Measurements from ENCODE around the gene TLK2.

Gene TLK2

DNA sequence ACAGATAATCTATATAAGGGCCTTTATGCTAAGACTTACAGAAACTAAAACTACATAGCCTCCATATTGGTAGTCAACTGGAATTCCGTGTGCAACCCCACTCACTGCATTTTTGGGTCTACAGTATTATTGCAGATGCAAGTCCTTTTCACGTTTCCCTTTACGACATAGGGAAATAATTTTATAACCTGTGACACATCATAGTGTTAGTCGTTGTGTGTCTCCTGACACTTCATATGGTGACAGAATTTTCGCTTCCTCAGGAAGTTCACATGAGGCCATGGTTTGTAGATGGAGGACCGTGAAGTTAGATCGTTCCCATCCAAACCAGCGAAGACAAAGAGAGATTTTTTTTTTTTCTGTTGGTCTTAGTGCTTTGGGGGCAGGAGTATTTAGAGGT, 133.1 kb downstream of the TLK2 start:
- TF ChIP-seq ZBTB7A (IDR thresholded peaks at IDR 0.05; ENCODE audit: low read depth): no peak
- TF ChIP-seq YY1 (IDR thresholded peaks at IDR 0.05; ENCODE audit: low read depth): no peak
- no peak for TF ChIP-seq CREB1 (IDR thresholded peaks at IDR 0.05; ENCODE audit: low read depth)
- no peak for TF ChIP-seq TCF12 (IDR thresholded peaks at IDR 0.05; ENCODE audit: low read depth)
- TF ChIP-seq, protein P1, sequence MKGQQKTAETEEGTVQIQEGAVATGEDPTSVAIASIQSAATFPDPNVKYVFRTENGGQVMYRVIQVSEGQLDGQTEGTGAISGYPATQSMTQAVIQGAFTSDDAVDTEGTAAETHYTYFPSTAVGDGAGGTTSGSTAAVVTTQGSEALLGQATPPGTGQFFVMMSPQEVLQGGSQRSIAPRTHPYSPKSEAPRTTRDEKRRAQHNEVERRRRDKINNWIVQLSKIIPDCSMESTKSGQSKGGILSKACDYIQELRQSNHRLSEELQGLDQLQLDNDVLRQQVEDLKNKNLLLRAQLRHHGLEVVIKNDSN (IDR thresholded peaks at IDR 0.05): no peak
- TF ChIP-seq, protein P2, sequence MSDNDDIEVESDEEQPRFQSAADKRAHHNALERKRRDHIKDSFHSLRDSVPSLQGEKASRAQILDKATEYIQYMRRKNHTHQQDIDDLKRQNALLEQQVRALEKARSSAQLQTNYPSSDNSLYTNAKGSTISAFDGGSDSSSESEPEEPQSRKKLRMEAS (IDR thresholded peaks at IDR 0.05): no peak
- TF ChIP-seq CEBPB (IDR thresholded peaks at IDR 0.05): no peak
- no peak for TF ChIP-seq RAD21 (IDR thresholded peaks at IDR 0.05; ENCODE audit: low read depth)
- no peak for TF ChIP-seq EP300 (IDR thresholded peaks at IDR 0.05; ENCODE audit: borderline replicate concordance)
- TF ChIP-seq, protein P3, sequence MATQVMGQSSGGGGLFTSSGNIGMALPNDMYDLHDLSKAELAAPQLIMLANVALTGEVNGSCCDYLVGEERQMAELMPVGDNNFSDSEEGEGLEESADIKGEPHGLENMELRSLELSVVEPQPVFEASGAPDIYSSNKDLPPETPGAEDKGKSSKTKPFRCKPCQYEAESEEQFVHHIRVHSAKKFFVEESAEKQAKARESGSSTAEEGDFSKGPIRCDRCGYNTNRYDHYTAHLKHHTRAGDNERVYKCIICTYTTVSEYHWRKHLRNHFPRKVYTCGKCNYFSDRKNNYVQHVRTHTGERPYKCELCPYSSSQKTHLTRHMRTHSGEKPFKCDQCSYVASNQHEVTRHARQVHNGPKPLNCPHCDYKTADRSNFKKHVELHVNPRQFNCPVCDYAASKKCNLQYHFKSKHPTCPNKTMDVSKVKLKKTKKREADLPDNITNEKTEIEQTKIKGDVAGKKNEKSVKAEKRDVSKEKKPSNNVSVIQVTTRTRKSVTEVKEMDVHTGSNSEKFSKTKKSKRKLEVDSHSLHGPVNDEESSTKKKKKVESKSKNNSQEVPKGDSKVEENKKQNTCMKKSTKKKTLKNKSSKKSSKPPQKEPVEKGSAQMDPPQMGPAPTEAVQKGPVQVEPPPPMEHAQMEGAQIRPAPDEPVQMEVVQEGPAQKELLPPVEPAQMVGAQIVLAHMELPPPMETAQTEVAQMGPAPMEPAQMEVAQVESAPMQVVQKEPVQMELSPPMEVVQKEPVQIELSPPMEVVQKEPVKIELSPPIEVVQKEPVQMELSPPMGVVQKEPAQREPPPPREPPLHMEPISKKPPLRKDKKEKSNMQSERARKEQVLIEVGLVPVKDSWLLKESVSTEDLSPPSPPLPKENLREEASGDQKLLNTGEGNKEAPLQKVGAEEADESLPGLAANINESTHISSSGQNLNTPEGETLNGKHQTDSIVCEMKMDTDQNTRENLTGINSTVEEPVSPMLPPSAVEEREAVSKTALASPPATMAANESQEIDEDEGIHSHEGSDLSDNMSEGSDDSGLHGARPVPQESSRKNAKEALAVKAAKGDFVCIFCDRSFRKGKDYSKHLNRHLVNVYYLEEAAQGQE (IDR thresholded peaks at IDR 0.05; ENCODE audit: low read depth): no peak
- no peak for TF ChIP-seq EGR1 (IDR thresholded peaks at IDR 0.05)
- no peak for TF ChIP-seq NFIC (IDR thresholded peaks at IDR 0.05)
- TF ChIP-seq FOXM1 (IDR thresholded peaks at IDR 0.05; ENCODE audit: borderline replicate concordance, low read depth): no peak

DNA sequence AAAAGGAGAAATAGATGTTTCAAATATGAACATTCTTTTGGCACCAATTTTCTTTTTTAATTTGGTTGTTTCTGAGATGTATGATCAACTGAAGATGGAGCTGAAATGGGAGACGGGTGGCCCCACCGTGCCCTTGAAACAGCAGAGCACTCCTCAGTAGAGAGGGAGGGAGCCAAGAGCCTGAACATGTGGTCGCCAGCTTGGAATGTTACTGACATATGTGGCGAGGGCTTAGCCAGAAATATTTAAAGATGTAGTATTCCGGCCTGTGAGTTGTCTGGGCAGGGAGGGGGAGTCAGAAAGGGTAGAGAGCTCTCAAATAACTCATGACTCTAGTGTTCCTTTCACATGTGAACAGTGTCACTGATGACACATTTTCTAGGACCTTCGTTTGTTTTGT, 135.5 kb downstream of the TLK2 start:
- TF ChIP-seq EGR1 (IDR thresholded peaks at IDR 0.05): no peak
- no peak for TF ChIP-seq YY1 (IDR thresholded peaks at IDR 0.05; ENCODE audit: low read depth)
- TF ChIP-seq CEBPB (IDR thresholded peaks at IDR 0.05): no peak
- TF ChIP-seq CREB1 (IDR thresholded peaks at IDR 0.05; ENCODE audit: low read depth): no peak
- no peak for TF ChIP-seq TAF1 (IDR thresholded peaks at IDR 0.05; ENCODE audit: low read depth)
- TF ChIP-seq, protein P3 (IDR thresholded peaks at IDR 0.05; ENCODE audit: low read depth): no peak

DNA sequence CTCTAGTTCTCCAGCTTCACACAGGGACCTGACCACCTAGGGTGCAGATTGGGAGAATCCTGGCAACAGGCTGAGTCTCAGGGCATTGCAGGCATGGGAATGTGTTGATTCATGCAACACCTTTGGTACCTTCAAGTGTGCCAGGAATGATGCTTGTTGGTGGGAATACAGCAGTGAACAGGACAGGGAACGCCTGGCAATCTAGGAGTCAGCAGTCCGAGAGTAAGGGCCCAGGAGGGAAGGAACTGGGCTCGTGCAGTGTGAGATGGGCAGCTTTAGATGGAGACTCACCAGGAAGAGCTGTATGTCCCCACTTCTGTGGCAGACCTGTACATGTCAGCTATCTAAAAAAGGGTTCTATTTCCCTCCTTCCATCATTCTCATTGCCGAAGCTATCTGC, 136.9 kb downstream of the TLK2 start:
- TF ChIP-seq TEAD4 (IDR thresholded peaks at IDR 0.05): no peak
- no peak for TF ChIP-seq CREB1 (IDR thresholded peaks at IDR 0.05; ENCODE audit: low read depth)
- TF ChIP-seq, protein P3 (IDR thresholded peaks at IDR 0.05; ENCODE audit: low read depth): no peak
- TF ChIP-seq YY1 (IDR thresholded peaks at IDR 0.05; ENCODE audit: low read depth): no peak
- TF ChIP-seq, protein P1 (IDR thresholded peaks at IDR 0.05): no peak
- TF ChIP-seq NFIC (IDR thresholded peaks at IDR 0.05): no peak
- TF ChIP-seq CEBPB (IDR thresholded peaks at IDR 0.05): no peak

DNA sequence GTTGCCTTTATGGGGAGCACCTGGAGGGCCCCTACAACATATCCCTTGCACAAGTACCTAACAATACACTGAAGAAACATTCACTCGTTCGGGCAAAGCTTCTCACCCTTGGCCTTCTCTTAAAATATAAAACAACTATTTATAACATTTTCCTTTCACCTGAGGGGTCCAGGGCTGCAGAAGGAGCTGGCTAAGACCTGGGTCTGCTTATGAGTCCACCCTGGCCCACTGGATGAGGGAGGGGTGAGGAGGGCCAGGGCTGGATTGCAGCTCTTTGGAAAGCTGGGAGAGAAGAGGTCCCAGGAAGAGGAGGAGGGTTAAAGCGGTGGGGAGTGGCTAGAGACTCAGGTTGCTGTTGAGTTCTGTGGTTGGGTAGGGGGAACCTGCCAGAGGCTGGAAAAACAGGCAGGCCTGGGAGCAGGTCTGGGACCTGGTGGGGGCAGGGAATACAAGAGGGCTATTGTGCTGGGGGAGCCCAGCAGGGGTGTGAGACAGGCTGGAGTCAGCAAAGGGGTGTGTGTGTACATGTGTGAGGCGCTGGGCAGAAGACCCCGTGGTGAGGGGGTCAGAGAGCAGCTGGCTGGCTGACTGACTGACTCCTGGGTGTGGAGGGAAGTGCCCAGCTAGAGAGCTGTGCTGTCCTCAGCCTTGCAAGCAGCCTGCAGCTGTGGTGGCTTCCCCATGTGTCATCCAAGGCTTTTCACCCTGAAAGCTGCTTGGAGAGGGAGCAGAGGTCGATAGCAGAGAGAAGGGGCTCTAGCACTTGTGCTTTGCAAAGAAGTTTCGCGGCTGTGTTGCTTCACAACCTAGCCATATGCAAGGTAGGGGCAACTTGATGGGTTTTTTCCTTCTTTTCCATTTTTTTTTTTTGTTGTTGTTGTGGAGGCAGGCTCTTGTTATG, 138.6 kb downstream of the TLK2 start:
- TF ChIP-seq CREB1 (IDR thresholded peaks at IDR 0.05; ENCODE audit: low read depth) (no peak), YY1 (IDR thresholded peaks at IDR 0.05; ENCODE audit: low read depth) (no peak)

DNA sequence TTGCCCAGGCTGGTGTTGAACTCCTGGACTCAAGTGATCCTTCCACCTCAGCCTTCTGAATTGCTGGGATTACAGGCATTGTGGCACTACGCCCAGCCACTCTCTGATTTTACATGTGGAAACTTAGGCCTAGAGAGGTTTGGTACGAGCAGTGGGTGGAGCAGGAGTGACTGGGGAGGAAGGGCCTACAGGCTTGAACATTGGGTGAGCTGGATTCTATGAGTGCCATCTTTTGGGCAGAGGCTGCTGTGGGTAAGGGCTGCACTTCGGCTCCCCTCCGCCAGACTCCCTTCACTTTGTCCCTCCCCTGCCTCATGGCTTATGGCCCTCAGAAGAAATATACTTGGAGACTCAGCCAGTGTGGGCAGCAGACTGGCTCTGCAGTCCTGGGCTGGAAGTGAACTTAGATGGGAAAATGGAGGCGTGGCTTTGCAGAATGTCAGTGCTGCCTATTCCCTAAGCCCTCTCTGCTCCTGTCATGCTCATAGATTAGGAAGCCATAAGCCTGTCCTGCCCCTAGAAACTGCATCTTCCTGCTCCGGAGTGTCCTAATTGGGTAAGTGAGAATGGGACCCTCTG, 139.4 kb downstream of the TLK2 start:
- TF ChIP-seq NFIC (IDR thresholded peaks at IDR 0.05) (no peak), FOXM1 (IDR thresholded peaks at IDR 0.05; ENCODE audit: borderline replicate concordance, low read depth) (no peak), TEAD4 (IDR thresholded peaks at IDR 0.05) (no peak), CEBPB (IDR thresholded peaks at IDR 0.05) (no peak), EGR1 (IDR thresholded peaks at IDR 0.05) (no peak), RAD21 (IDR thresholded peaks at IDR 0.05; ENCODE audit: low read depth) (no peak), TAF1 (IDR thresholded peaks at IDR 0.05; ENCODE audit: low read depth) (no peak), TCF12 (IDR thresholded peaks at IDR 0.05; ENCODE audit: low read depth) (no peak), ZBTB7A (IDR thresholded peaks at IDR 0.05; ENCODE audit: low read depth) (no peak), EP300 (IDR thresholded peaks at IDR 0.05; ENCODE audit: borderline replicate concordance) (no peak), YY1 (IDR thresholded peaks at IDR 0.05; ENCODE audit: low read depth) (no peak)
- TF ChIP-seq, protein P1 (IDR thresholded peaks at IDR 0.05): no peak
- TF ChIP-seq, protein P3 (IDR thresholded peaks at IDR 0.05; ENCODE audit: low read depth): no peak
- TF ChIP-seq, protein P2 (IDR thresholded peaks at IDR 0.05): no peak

Measured in Ishikawa (cell line).